CD4-positive, alpha-beta memory T cell (primary cell): ENCODE data around the gene TWF1. TPM values are rescaled to one million over a fixed set of nuclear protein-coding genes. Genes with fewer than 3 reads are reported as not detected.
A peak's percentile ranks its signal among the peaks of the same experiment; 100 is the strongest.
"Not testable (repeated sequence)": the region's sequence is repeated elsewhere in the genome, so short reads cannot be mapped to it uniquely, and the experiment has no call there.

Source experiments
- CTCF ChIA-PET: fragments of 350-600 bp; sonication (Branson Sonifier 250); formaldehyde crosslinking; loops from one replicate; lab custom pipeline; 2021; ENCODE audit warnings: inconsistent platforms; ENCODE audit not compliant: partially characterized antibody; lab: Charles Lee
- POLR2A ChIA-PET: fragments of 350-600 bp; sonication (Branson Sonifier 250); formaldehyde crosslinking; loops from one replicate; lab custom pipeline; 2021; ENCODE audit not compliant: partially characterized antibody; lab: Charles Lee
- DNase-seq, 5 donors: peaks; one replicate each; pipeline versions ENCODE4 v3.0.0 to v3.0.0-alpha.2; 2020 to 2022; ENCODE audit warnings: mixed read lengths in 1 of 5
- H3K27ac ChIP-seq: one replicate; pipeline ENCODE4 v1.7.0; 2013; ENCODE audit warnings: low read depth, low read length
- H3K27me3 ChIP-seq: 2 replicates; pipeline ENCODE4 v1.7.0; 2013; ENCODE audit warnings: mild to moderate bottlenecking, low read length, moderate library complexity; ENCODE audit not compliant: insufficient read depth
- H3K36me3 ChIP-seq: 2 replicates; pipeline ENCODE4 v1.7.0; 2013; ENCODE audit warnings: mild to moderate bottlenecking, low read length, moderate library complexity; ENCODE audit not compliant: insufficient read depth
- H3K4me1 ChIP-seq: 2 replicates; pipeline ENCODE4 v1.7.0; 2013; ENCODE audit warnings: mild to moderate bottlenecking, low read length, moderate library complexity; ENCODE audit not compliant: insufficient read depth
- H3K4me3 ChIP-seq, 2 donors: one replicate each; pipeline ENCODE4 v1.7.0; 2013; ENCODE audit warnings: low read length in 2 of 2, mild to moderate bottlenecking in 1 of 2
- H3K9me3 ChIP-seq, 2 donors: one replicate each; pipeline ENCODE4 v1.7.0; 2013; ENCODE audit warnings: low read length in 2 of 2, control low read depth in 1 of 2; ENCODE audit not compliant: control insufficient read depth in 1 of 2
- H3K27ac Mint-ChIP-seq, 7 donors: one replicate each; pipeline ENCODE4 v1.8.0; 2020 to 2021; ENCODE audit warnings: mixed read lengths in 7 of 7, mild to moderate bottlenecking in 6 of 7, inconsistent platforms in 3 of 7, moderate library complexity in 3 of 7
- H3K27me3 Mint-ChIP-seq, 2 donors: one replicate each; pipeline ENCODE4 v1.8.0; 2020 to 2021; ENCODE audit warnings: mixed read lengths in 2 of 2
- H3K36me3 Mint-ChIP-seq, 2 donors: one replicate each; pipeline ENCODE4 v1.8.0; 2020 to 2021; ENCODE audit warnings: mixed read lengths in 2 of 2, inconsistent platforms in 1 of 2, mild to moderate bottlenecking in 1 of 2
- H3K4me1 Mint-ChIP-seq, 4 donors: one replicate each; pipeline ENCODE4 v1.8.0; 2020 to 2021; ENCODE audit warnings: mixed read lengths in 4 of 4, mild to moderate bottlenecking in 1 of 4
- H3K4me3 Mint-ChIP-seq, 8 donors: one replicate each; pipeline ENCODE4 v1.8.0; 2020 to 2021; ENCODE audit warnings: mixed read lengths in 8 of 8, mild to moderate bottlenecking in 7 of 8, moderate library complexity in 6 of 8, inconsistent platforms in 3 of 8
- H3K9me3 Mint-ChIP-seq, 8 donors: one replicate each; pipeline ENCODE4 v1.8.0; 2020 to 2021; ENCODE audit warnings: mixed read lengths in 8 of 8, mild to moderate bottlenecking in 5 of 8, inconsistent platforms in 3 of 8, moderate library complexity in 1 of 8
- intact Hi-C: fragments of 100-400 bp; cut with micrococcal nuclease; formaldehyde crosslinking; loops from one replicate; pipeline ENCODE4 v1.15.1; 2023
- polyA plus RNA-seq, 2 donors: library from polyadenylated mRNA; unstranded; fragments of 300-500 nt; fragmentation: Illumina TruSeq; gene quantifications; one replicate each; pipeline ENCODE4 v1.2.3, GENCODE V29; 2021
- total RNA-seq, 2 experiments: library from RNA; stranded (reverse); gene quantifications; one replicate each; pipeline ENCODE4 v1.2.3, GENCODE V29; 2021

TWF1 gene
- total and polyA plus RNA-seq, 4 experiments from 2014 or later, result 13.1 to 32.4 (median 23.0) TPM

GRCh38 chr12:43758728-43759563 is 47.2 kb downstream of the TWF1 start, which contains the start of the genes IRAK4 and PUS7L:
TSS of gene IRAK4 (plus strand) at chr12:43758951. CDS start at chr12:43768112, 9,161 bp downstream.
TSS of gene PUS7L (minus strand) at chr12:43758790. CDS start at chr12:43755245, 3,545 bp downstream.
- CTCF ChIA-PET, result interaction anchor here (0.7 to 2.6 kb wide), 14 partner anchors 9 to 124 kb away, joined by 3 to 22 read pairs (median 4); partner anchors contain the start of gene TWF1
- Mint-ChIP-seq H3K36me3 (peaks cover 18 to 32% of the 10 kb centered on the region in 2 donors), H3K27ac (peak within 1 kb of the TSS; percentile 99), H3K27me3 (no peaks in the 10 kb centered on the region), H3K4me1 (peaks cover 45 to 84% (median 69%) of the 10 kb centered on the region in 4 donors), H3K9me3 (peaks cover 0 to 2% (median 0%) of the 10 kb centered on the region in 8 donors), H3K4me3 (peak within 1 kb of the TSS; percentile 98 to 99 (median 98))
- H3K9me3 ChIP-seq, result no peaks in the 10 kb centered on the region
- peak within 1 kb of the TSS; percentile 93 for H3K27ac ChIP-seq
- POLR2A ChIA-PET, result interaction anchor here (0.7 to 6.9 kb wide), 12 partner anchors 11 to 1116 kb away, joined by 3 to 88 read pairs (median 4); partner anchors contain the start of genes TMEM117 and TWF1
- H3K36me3 ChIP-seq, result no peaks in the 10 kb centered on the region
- H3K27me3 ChIP-seq, result no peaks in the 10 kb centered on the region
- peak within 1 kb of the TSS; percentile 67 to 91 for H3K4me3 ChIP-seq
- peaks cover 61% of the 10 kb centered on the region for H3K4me1 ChIP-seq
- DNase-seq, result peak; percentile 90 to 96 (median 93)
- intact Hi-C loops, result loop anchor here (1.0 to 10.0 kb wide), 4 partner anchors 47 to 1456 kb away; partner anchors contain the start of genes ANO6 and TWF1

GRCh38 chr12:43758247-43758727 is 47.8 kb downstream of the TWF1 start:
- POLR2A ChIA-PET, result interaction anchor here (0.6 to 6.9 kb wide), 10 partner anchors 11 to 1090 kb away, joined by 3 to 88 read pairs (median 3); partner anchors contain the start of genes TMEM117 and TWF1
- H3K36me3 ChIP-seq, result no peaks in the 10 kb centered on the region
- no peaks in the 10 kb centered on the region for H3K27me3 Mint-ChIP-seq
- H3K27ac ChIP-seq, result peak overlapping the region; percentile 93
- no peak for DNase-seq
- H3K4me3 ChIP-seq, result peak overlapping the region; percentile 59 to 67
- H3K9me3 Mint-ChIP-seq, result peaks cover 0 to 2% (median 0%) of the 10 kb centered on the region in 8 donors
- H3K4me3 Mint-ChIP-seq, result peak overlapping the region; percentile 98 to 99 (median 98)
- peaks cover 63% of the 10 kb centered on the region for H3K4me1 ChIP-seq
- H3K4me1 Mint-ChIP-seq, result peaks cover 45 to 81% (median 70%) of the 10 kb centered on the region in 4 donors
- no peaks in the 10 kb centered on the region for H3K9me3 ChIP-seq
- peaks cover 18 to 37% of the 10 kb centered on the region in 2 donors for H3K36me3 Mint-ChIP-seq
- peak overlapping the region; percentile 99 for H3K27ac Mint-ChIP-seq
- no peaks in the 10 kb centered on the region for H3K27me3 ChIP-seq
- intact Hi-C loops, result loop anchor here (1.0 to 10.0 kb wide), 4 partner anchors 48 to 1457 kb away; partner anchors contain the start of genes ANO6 and TWF1
- CTCF ChIA-PET, result interaction anchor here (1.2 to 2.6 kb wide), 7 partner anchors 9 to 124 kb away, joined by 3 to 22 read pairs (median 6); partner anchors contain the start of gene TWF1

DNA sequence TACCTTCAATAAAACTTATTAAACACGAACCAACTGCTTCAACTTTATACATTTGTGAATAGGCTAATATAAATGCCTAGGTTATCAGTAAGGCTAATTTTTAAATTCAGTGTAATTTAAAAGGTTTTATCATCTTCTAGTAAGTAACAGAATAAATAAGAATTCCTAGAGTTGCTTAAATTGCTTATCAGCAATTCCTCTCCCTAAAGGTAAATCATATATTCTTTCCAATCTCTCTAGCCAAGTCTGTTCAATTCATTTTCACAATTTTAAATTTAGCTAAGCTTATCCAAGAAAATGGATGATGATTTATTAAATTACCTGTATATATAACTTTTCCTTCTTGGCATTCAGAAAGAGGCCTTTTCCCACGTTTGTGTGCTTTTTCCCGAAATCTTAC is 52.1 kb downstream of the TWF1 start:
- Mint-ChIP-seq H3K9me3 (peaks cover 0 to 2% (median 0%) of the 10 kb centered on the region in 8 donors), H3K4me3 (peak overlapping the region in 2 of 8 donors; percentile 23 to 34), H3K27ac (no peak overlapping the region), H3K27me3 (no peaks in the 10 kb centered on the region), H3K4me1 (peaks cover 33 to 61% (median 51%) of the 10 kb centered on the region in 4 donors), H3K36me3 (peaks cover 35 to 42% of the 10 kb centered on the region in 2 donors)
- Histone ChIP-seq H3K4me3 (no peak overlapping the region), H3K36me3 (no peaks in the 10 kb centered on the region), H3K4me1 (peaks cover 30% of the 10 kb centered on the region), H3K27me3 (no peaks in the 10 kb centered on the region), H3K9me3 (no peaks in the 10 kb centered on the region), H3K27ac (no peak overlapping the region)
- intact Hi-C loops, result loop anchor here (10.0 kb wide), 1 partner anchor 1461 kb away; the partner anchor contains the start of gene ANO6
- DNase-seq, result no peak
- ChIA-PET POLR2A (interaction anchor here (2.3 kb wide), 1 partner anchor 52 kb away, joined by 8 read pairs; the partner anchor contains the start of gene TWF1), CTCF (interaction anchor here (0.6 kb wide), 1 partner anchor 1270 kb away, joined by 5 read pairs; no protein-coding TSS in a partner anchor)

GRCh38 chr12:43751360-43751759 is 54.8 kb downstream of the TWF1 start:
- H3K27ac ChIP-seq, H3K9me3 ChIP-seq, H3K27me3 Mint-ChIP-seq, H3K36me3 ChIP-seq, H3K4me3 Mint-ChIP-seq, H3K4me3 ChIP-seq, DNase-seq, POLR2A ChIA-PET, H3K9me3 Mint-ChIP-seq, H3K27me3 ChIP-seq, H3K27ac Mint-ChIP-seq, CTCF ChIA-PET: not testable (repeated sequence)
- intact Hi-C loops, result loop anchor here (10.0 kb wide), 1 partner anchor 1463 kb away; the partner anchor contains the start of gene ANO6
- Mint-ChIP-seq H3K36me3 (peaks cover 41 to 43% of the 10 kb centered on the region in 2 donors), H3K4me1 (peaks cover 21 to 41% (median 31%) of the 10 kb centered on the region in 4 donors)
- peaks cover 16% of the 10 kb centered on the region for H3K4me1 ChIP-seq

DNA sequence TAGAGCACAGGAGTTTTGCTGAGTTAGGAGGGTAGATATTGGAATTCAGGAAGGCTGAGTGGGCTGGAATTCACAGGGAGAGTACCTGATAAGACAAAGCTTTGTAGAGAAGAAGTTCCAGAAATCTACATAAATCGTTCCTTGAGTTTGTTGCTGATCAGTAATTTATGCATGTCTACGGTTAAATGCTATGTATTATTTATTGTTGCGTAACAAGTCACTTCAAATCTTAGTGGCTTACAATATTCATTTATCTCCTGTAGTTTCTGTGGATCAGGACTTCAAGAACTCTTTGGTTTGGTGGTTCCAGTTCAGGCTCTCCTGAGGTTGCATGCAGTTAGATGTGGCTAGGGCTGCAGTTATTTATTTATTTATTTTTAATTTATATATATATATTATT is 55.3 kb downstream of the TWF1 start:
- peaks cover 17 to 37% (median 26%) of the 10 kb centered on the region in 4 donors for H3K4me1 Mint-ChIP-seq
- no peak overlapping the region for H3K27ac ChIP-seq
- no peaks in the 10 kb centered on the region for H3K27me3 Mint-ChIP-seq
- H3K36me3 Mint-ChIP-seq, result peaks cover 45% of the 10 kb centered on the region in 2 donors
- no peak for DNase-seq
- H3K9me3 Mint-ChIP-seq, result peaks cover 0 to 2% (median 0%) of the 10 kb centered on the region in 8 donors
- intact Hi-C loops, result loop anchor here (10.0 kb wide), 1 partner anchor 1464 kb away; the partner anchor contains the start of gene ANO6
- ChIA-PET CTCF (no interaction called here), POLR2A (no interaction called here)
- H3K4me1 ChIP-seq, result peaks cover 13% of the 10 kb centered on the region
- H3K36me3 ChIP-seq, result no peaks in the 10 kb centered on the region
- no peak overlapping the region for H3K4me3 ChIP-seq
- no peak overlapping the region for H3K4me3 Mint-ChIP-seq
- H3K27me3 ChIP-seq, result no peaks in the 10 kb centered on the region
- no peaks in the 10 kb centered on the region for H3K9me3 ChIP-seq
- no peak overlapping the region for H3K27ac Mint-ChIP-seq

- no peaks in the 10 kb centered on the region for H3K27me3 Mint-ChIP-seq
- no peak overlapping the region for H3K4me3 ChIP-seq
- no peak overlapping the region for H3K4me3 Mint-ChIP-seq
- H3K9me3 Mint-ChIP-seq, result peaks cover 0 to 2% (median 0%) of the 10 kb centered on the region in 8 donors
- CTCF ChIA-PET, result interaction anchor here (1.3 to 1.4 kb wide), 2 partner anchors 9 to 17 kb away, joined by 3 to 4 read pairs; partner anchors contain the start of genes IRAK4 and PUS7L
- H3K27ac ChIP-seq, result no peak overlapping the region
- POLR2A ChIA-PET, result no interaction called here
- intact Hi-C loops, result no loop called here
- H3K27me3 ChIP-seq, result no peaks in the 10 kb centered on the region
- H3K27ac Mint-ChIP-seq, result peak overlapping the region in 1 of 7 donors; percentile 4
- H3K9me3 ChIP-seq, result no peaks in the 10 kb centered on the region
- H3K36me3 Mint-ChIP-seq, result peaks cover 48 to 49% of the 10 kb centered on the region in 2 donors
- H3K4me1 ChIP-seq, result peaks cover 11% of the 10 kb centered on the region
- peaks cover 7% of the 10 kb centered on the region for H3K36me3 ChIP-seq
- DNase-seq, result no peak
- H3K4me1 Mint-ChIP-seq, result peaks cover 16 to 20% (median 18%) of the 10 kb centered on the region in 4 donors
Observed at GRCh38 chr12:43749016-43749415, 57.1 kb downstream of the TWF1 start.
